HCT116 (cell line): Measurements from ENCODE around the gene CRYBA4. TPM values are rescaled to one million over a fixed set of nuclear protein-coding genes. Genes with fewer than 3 reads are reported as not detected.

Experiments
- ATAC-seq: fragments of 200-7000 bp; cut with Tn5 transposase; 2 replicates; pipeline ENCODE4 v1.9.1; 2020; ENCODE audit warnings: mild to moderate bottlenecking, moderate library complexity
- BruUV-seq: library from RNA; stranded (reverse); fragments of 400-500 nt; replicated peaks from 2 replicates; lab custom pipeline; 2021; lab: Mats Ljungman, UMichigan
- CTCF ChIA-PET: fragments of 300-600 bp; sonication (Branson Sonifier 250); formaldehyde crosslinking; loops from one replicate; lab custom pipeline; 2021; ENCODE audit warnings: antibody characterized with exemption; lab: Charles Lee
- POLR2A ChIA-PET: fragments of 300-600, 350-600 bp; sonication (Branson Sonifier 250); formaldehyde crosslinking; loops from one replicate; lab custom pipeline; 2021; ENCODE audit warnings: antibody characterized with exemption; lab: Charles Lee
- RAD21 ChIA-PET, 2 experiments: fragments of 300-600 bp; sonication (Branson Sonifier 250); formaldehyde crosslinking; loops; one replicate each; lab custom pipeline; 2023; ENCODE audit warnings: low total read pairs in 2 of 2; ENCODE audit not compliant: uncharacterized antibody in 2 of 2, unreplicated experiment in 2 of 2, low non-redundant PET in 1 of 2; lab: Charles Lee
- DNase-seq: peaks from one replicate; pipeline ENCODE4 v3.0.0-alpha.2; 2010; ENCODE audit warnings: low read depth, low spot score
- H2AFZ ChIP-seq: fragments of 200-600 bp; shearing (Covaris generic), sonication (generic); 2 replicates; pipeline ENCODE4 v1.6.1; 2017; ENCODE audit warnings: low read depth, mixed run types, mixed read lengths, antibody characterized with exemption, low read length; ENCODE audit not compliant: poor library complexity, severe bottlenecking
- H3K27ac ChIP-seq: 2 replicates; pipeline ENCODE4 v1.5.1; 2012; ENCODE audit warnings: low read depth, low read length
- H3K27me3 ChIP-seq: fragments of 200-600 bp; sonication (generic); 2 replicates; pipeline ENCODE4 v1.6.1; 2016; ENCODE audit warnings: mixed run types, low read length, mixed read lengths; ENCODE audit not compliant: insufficient read depth
- H3K36me3 ChIP-seq, 2 experiments: fragments of 200-500 bp in 1 of 2; fragments of 200-600 bp in 1 of 2; sonication (Bioruptor generic) in 1 of 2; sonication (generic) in 1 of 2; 2 replicates each; pipeline versions ENCODE4 v1.5.1 to v1.6.1; 2014 to 2016; ENCODE audit warnings: low read length in 2 of 2, inconsistent platforms in 1 of 2, mixed read lengths in 1 of 2, mixed run types in 1 of 2; ENCODE audit not compliant: insufficient read depth in 2 of 2, control insufficient read depth in 1 of 2
- H3K4me1 ChIP-seq, 2 experiments: fragments of 200-600 bp in 1 of 2; sonication (generic) in 1 of 2; 2 replicates each; pipeline versions ENCODE4 v1.5.1 to v1.6.1; 2012 to 2017; ENCODE audit warnings: low read length in 2 of 2, inconsistent platforms in 1 of 2, mild to moderate bottlenecking in 1 of 2, mixed read lengths in 1 of 2, mixed run types in 1 of 2, moderate library complexity in 1 of 2; ENCODE audit not compliant: insufficient read depth in 2 of 2, control insufficient read depth in 1 of 2
- H3K4me2 ChIP-seq: fragments of 200-600 bp; sonication (generic); 2 replicates; pipeline ENCODE4 v1.6.1; 2017; ENCODE audit warnings: mixed run types, low read length, mixed read lengths
- H3K4me3 ChIP-seq, 2 experiments: fragments of 200-600 bp in 1 of 2; sonication (generic) in 1 of 2; replicated peaks in 1 of 2; 2 replicates each; pipeline ENCODE4 v1.5.1; 2011 to 2016; ENCODE audit warnings: low read length in 2 of 2, control low read depth in 1 of 2, low read depth in 1 of 2, mild to moderate bottlenecking in 1 of 2, mixed read lengths in 1 of 2, mixed run types in 1 of 2
- H3K79me2 ChIP-seq: fragments of 200-600 bp; sonication (generic); 2 replicates; pipeline ENCODE4 v1.6.1; 2017; ENCODE audit warnings: mild to moderate bottlenecking, mixed run types, low read length, moderate library complexity, mixed read lengths; ENCODE audit not compliant: insufficient read depth
- H3K9ac ChIP-seq: fragments of 200-600 bp; sonication (generic); 2 replicates; pipeline ENCODE4 v1.6.1; 2016; ENCODE audit warnings: low read length, mixed read lengths
- H3K9me2 ChIP-seq: fragments of 200-600 bp; sonication (generic), shearing (Covaris generic); 2 replicates; pipeline ENCODE4 v1.6.1; 2017; ENCODE audit warnings: mixed run types, mild to moderate bottlenecking, moderate library complexity; ENCODE audit not compliant: insufficient read depth
- H3K9me3 ChIP-seq, 2 experiments: fragments of 200-500 bp in 1 of 2; fragments of 200-600 bp in 1 of 2; sonication (Bioruptor generic) in 1 of 2; sonication (generic) in 1 of 2; 2 replicates each; pipeline ENCODE4 v1.6.1; 2014 to 2017; ENCODE audit warnings: low read length in 2 of 2, mixed read lengths in 2 of 2, inconsistent platforms in 1 of 2, low read depth in 1 of 2, mild to moderate bottlenecking in 1 of 2, mixed run types in 1 of 2, moderate library complexity in 1 of 2; ENCODE audit not compliant: control insufficient read depth in 1 of 2, insufficient read depth in 1 of 2
- H4K20me1 ChIP-seq: fragments of 200-600 bp; sonication (generic), shearing (Covaris generic); 2 replicates; pipeline ENCODE4 v1.6.1; 2017; ENCODE audit warnings: mixed run types, mild to moderate bottlenecking, moderate library complexity; ENCODE audit not compliant: insufficient read depth
- CBX3 ChIP-seq: IDR thresholded peaks from 2 replicates; pipeline ENCODE4 v1.6.1; 2012; ENCODE audit warnings: low read depth
- EGR1 ChIP-seq: IDR thresholded peaks from 2 replicates; pipeline ENCODE4 v1.6.1; 2012; ENCODE audit warnings: low read depth
- ELF1 ChIP-seq: IDR thresholded peaks from 2 replicates; pipeline ENCODE4 v1.6.1; 2012; ENCODE audit warnings: low read depth, borderline replicate concordance
- EZH2 ChIP-seq: fragments of 200-600 bp; sonication (generic); IDR thresholded peaks from 2 replicates; pipeline ENCODE4 v1.6.1; 2017; ENCODE audit warnings: antibody characterized with exemption, mixed run types
- FOSL1 ChIP-seq: IDR thresholded peaks from 2 replicates; pipeline ENCODE4 v1.6.1; 2012; ENCODE audit warnings: low read depth
- JUND ChIP-seq: IDR thresholded peaks from 2 replicates; pipeline ENCODE4 v1.6.1; 2012
- POLR2AphosphoS5 ChIP-seq: IDR thresholded peaks from 2 replicates; pipeline ENCODE4 v1.6.1; 2011; ENCODE audit warnings: mild to moderate bottlenecking, low read depth, low read length, moderate library complexity
- RAD21 ChIP-seq: IDR thresholded peaks from 2 replicates; pipeline ENCODE4 v1.6.1; 2012; ENCODE audit warnings: low read depth, mild to moderate bottlenecking
- SIN3A ChIP-seq: IDR thresholded peaks from 2 replicates; pipeline ENCODE4 v1.6.1; 2012; ENCODE audit warnings: low read depth
- SP1 ChIP-seq: IDR thresholded peaks from 2 replicates; pipeline ENCODE4 v1.6.1; 2012; ENCODE audit warnings: low read depth
- SRF ChIP-seq: IDR thresholded peaks from 2 replicates; pipeline ENCODE4 v1.6.1; 2012; ENCODE audit warnings: low read depth
- YY1 ChIP-seq: IDR thresholded peaks from 2 replicates; pipeline ENCODE4 v1.6.1; 2011; ENCODE audit warnings: low read length, low read depth, moderate library complexity, mild to moderate bottlenecking; ENCODE audit not compliant: insufficient replicate concordance; ENCODE audit errors: extremely low read depth
- ZFX ChIP-seq: fragments of 450-650 bp; IDR thresholded peaks from 2 replicates; pipeline ENCODE4 v1.6.1; 2017
- ZNF274 ChIP-seq: fragments of 200-500 bp; sonication (Bioruptor generic); IDR thresholded peaks from 2 replicates; pipeline ENCODE4 v1.6.1; 2014; ENCODE audit warnings: mild to moderate bottlenecking, low read depth, low read length, inconsistent platforms
- intact Hi-C: fragments of 100-400 bp; cut with micrococcal nuclease; formaldehyde crosslinking; loops from 2 replicates; pipeline ENCODE4 v1.10.0; 2022
- total RNA-seq: library from RNA; stranded (reverse); gene quantifications from one replicate; pipeline ENCODE4 v1.2.1, GENCODE V29; 2021; ENCODE audit not compliant: unreplicated experiment
- TF ChIP-seq, protein P1 (sequence below), 3 experiments: fragments of 200-600 bp in 1 of 3; sonication (generic) in 1 of 3; IDR thresholded peaks in 2 of 3; conservative IDR thresholded peaks in 1 of 3; 2 replicates each; pipeline ENCODE4 v1.5.1; 2012 to 2017; ENCODE audit warnings: low read depth in 2 of 3, low read length in 2 of 3, antibody characterized with exemption in 1 of 3, borderline replicate concordance in 1 of 3, control low read depth in 1 of 3, mild to moderate bottlenecking in 1 of 3, mixed read lengths in 1 of 3, mixed run types in 1 of 3, moderate library complexity in 1 of 3; ENCODE audit not compliant: insufficient read depth in 1 of 3
- TF ChIP-seq, protein P2 (sequence below): IDR thresholded peaks from 2 replicates; pipeline ENCODE4 v1.6.1; 2012; ENCODE audit warnings: low read depth
- TF ChIP-seq, protein P3 (sequence below): IDR thresholded peaks from 2 replicates; pipeline ENCODE4 v1.6.1; 2011; ENCODE audit warnings: mild to moderate bottlenecking, low read length, moderate library complexity; ENCODE audit not compliant: insufficient replicate concordance; ENCODE audit errors: extremely low read depth

The CRYBA4 gene
- total RNA-seq, 1 experiment from 2014 or later = not detected

DNA sequence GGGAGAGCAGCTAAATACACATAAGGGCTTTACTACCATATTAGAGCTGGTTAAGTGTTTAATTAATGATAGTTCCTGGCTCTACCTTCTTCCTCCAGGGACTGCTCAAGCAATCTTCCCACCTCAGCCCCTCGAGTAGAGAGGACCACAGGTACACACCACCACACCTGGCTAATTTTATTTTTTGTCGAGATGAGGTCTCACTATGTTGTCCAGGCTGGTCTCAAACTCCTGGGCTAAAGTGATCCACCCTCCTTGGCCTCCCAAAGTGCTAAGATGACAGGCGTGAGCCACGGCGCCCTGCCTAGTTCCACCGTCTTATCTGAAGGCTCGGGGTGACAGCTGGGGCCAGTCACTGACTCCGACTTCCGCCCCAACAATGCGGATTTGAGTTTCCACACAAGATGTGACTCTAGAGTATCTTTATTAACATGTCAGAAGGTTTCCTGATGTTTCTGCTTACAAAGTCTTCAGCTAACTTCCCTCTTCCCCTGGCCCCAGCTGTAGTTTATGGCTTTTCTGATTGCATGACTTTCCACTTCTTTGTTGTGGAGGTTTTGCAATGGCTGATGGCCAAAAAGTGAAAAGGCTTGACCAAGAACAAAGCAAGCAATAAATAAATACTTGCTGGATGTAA, 48.6 kb upstream of the CRYBA4 start:
- POLR2A ChIA-PET = no interaction called here
- no peaks in the 10 kb centered on the region for H4K20me1 ChIP-seq
- peaks cover 4 to 5% of the 10 kb centered on the region in 2 experiments; a peak in 3 of 4 replicates for H3K4me1 ChIP-seq
- H3K4me3 ChIP-seq = no peak overlapping the region
- RAD21 ChIA-PET = no interaction called here
- no peaks in the 10 kb centered on the region for H3K9me2 ChIP-seq
- H3K9ac ChIP-seq = no peak overlapping the region
- no peak for DNase-seq
- no peak for TF ChIP-seq FOSL1
- TF ChIP-seq, protein P1, sequence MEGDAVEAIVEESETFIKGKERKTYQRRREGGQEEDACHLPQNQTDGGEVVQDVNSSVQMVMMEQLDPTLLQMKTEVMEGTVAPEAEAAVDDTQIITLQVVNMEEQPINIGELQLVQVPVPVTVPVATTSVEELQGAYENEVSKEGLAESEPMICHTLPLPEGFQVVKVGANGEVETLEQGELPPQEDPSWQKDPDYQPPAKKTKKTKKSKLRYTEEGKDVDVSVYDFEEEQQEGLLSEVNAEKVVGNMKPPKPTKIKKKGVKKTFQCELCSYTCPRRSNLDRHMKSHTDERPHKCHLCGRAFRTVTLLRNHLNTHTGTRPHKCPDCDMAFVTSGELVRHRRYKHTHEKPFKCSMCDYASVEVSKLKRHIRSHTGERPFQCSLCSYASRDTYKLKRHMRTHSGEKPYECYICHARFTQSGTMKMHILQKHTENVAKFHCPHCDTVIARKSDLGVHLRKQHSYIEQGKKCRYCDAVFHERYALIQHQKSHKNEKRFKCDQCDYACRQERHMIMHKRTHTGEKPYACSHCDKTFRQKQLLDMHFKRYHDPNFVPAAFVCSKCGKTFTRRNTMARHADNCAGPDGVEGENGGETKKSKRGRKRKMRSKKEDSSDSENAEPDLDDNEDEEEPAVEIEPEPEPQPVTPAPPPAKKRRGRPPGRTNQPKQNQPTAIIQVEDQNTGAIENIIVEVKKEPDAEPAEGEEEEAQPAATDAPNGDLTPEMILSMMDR (IDR thresholded peaks at IDR 0.05 in 2 of 3, conservative IDR thresholded peaks at IDR 0.05 in 1 of 3; ENCODE audit: borderline replicate concordance in 1 of 3, insufficient read depth in 1 of 3, low read depth in 2 of 3, low read length in 2 of 3) = no peak
- no peak for TF ChIP-seq SRF
- no peak for TF ChIP-seq POLR2AphosphoS5
- no peak for TF ChIP-seq YY1
- TF ChIP-seq, protein P2, sequence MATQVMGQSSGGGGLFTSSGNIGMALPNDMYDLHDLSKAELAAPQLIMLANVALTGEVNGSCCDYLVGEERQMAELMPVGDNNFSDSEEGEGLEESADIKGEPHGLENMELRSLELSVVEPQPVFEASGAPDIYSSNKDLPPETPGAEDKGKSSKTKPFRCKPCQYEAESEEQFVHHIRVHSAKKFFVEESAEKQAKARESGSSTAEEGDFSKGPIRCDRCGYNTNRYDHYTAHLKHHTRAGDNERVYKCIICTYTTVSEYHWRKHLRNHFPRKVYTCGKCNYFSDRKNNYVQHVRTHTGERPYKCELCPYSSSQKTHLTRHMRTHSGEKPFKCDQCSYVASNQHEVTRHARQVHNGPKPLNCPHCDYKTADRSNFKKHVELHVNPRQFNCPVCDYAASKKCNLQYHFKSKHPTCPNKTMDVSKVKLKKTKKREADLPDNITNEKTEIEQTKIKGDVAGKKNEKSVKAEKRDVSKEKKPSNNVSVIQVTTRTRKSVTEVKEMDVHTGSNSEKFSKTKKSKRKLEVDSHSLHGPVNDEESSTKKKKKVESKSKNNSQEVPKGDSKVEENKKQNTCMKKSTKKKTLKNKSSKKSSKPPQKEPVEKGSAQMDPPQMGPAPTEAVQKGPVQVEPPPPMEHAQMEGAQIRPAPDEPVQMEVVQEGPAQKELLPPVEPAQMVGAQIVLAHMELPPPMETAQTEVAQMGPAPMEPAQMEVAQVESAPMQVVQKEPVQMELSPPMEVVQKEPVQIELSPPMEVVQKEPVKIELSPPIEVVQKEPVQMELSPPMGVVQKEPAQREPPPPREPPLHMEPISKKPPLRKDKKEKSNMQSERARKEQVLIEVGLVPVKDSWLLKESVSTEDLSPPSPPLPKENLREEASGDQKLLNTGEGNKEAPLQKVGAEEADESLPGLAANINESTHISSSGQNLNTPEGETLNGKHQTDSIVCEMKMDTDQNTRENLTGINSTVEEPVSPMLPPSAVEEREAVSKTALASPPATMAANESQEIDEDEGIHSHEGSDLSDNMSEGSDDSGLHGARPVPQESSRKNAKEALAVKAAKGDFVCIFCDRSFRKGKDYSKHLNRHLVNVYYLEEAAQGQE = no peak
- TF ChIP-seq EGR1 = no peak
- no peak for TF ChIP-seq ZNF274
- TF ChIP-seq, protein P3, sequence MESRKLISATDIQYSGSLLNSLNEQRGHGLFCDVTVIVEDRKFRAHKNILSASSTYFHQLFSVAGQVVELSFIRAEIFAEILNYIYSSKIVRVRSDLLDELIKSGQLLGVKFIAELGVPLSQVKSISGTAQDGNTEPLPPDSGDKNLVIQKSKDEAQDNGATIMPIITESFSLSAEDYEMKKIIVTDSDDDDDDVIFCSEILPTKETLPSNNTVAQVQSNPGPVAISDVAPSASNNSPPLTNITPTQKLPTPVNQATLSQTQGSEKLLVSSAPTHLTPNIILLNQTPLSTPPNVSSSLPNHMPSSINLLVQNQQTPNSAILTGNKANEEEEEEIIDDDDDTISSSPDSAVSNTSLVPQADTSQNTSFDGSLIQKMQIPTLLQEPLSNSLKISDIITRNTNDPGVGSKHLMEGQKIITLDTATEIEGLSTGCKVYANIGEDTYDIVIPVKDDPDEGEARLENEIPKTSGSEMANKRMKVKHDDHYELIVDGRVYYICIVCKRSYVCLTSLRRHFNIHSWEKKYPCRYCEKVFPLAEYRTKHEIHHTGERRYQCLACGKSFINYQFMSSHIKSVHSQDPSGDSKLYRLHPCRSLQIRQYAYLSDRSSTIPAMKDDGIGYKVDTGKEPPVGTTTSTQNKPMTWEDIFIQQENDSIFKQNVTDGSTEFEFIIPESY = no peak
- no peak for TF ChIP-seq SP1
- no peak for TF ChIP-seq EZH2
- no peak for TF ChIP-seq RAD21
- no peak for TF ChIP-seq ZFX
- no peak for TF ChIP-seq CBX3
- TF ChIP-seq JUND = no peak
- TF ChIP-seq ELF1 = no peak
- no peak for TF ChIP-seq SIN3A
- H2AFZ ChIP-seq = no peak overlapping the region
- no peak overlapping the region for H3K4me2 ChIP-seq
- no peaks in the 10 kb centered on the region for H3K79me2 ChIP-seq
- no peaks in the 10 kb centered on the region for H3K9me3 ChIP-seq
- H3K36me3 ChIP-seq = no peaks in the 10 kb centered on the region
- no peak for ATAC-seq
- intact Hi-C loops = no loop called here
- H3K27me3 ChIP-seq = no peaks in the 10 kb centered on the region
- H3K27ac ChIP-seq = no peak overlapping the region
- BruUV-seq = no TSS peak
- CTCF ChIA-PET = no interaction called here
